GM10248 (cell line): Measurements from ENCODE around the gene REP15.

Experiments
- CTCF ChIA-PET: fragments of 300-600 bp; sonication (Branson Sonifier 250); formaldehyde crosslinking; extraction: SDS; loops from one replicate; lab custom pipeline; 2021; ENCODE audit warnings: antibody characterized with exemption; lab: Yijun Ruan, JAX
- POLR2A ChIA-PET: fragments of 350-650 bp; sonication (Branson Sonifier 250); formaldehyde crosslinking; extraction: SDS; loops from one replicate; lab custom pipeline; 2020; ENCODE audit warnings: antibody characterized with exemption; lab: Yijun Ruan, JAX
- DNase-seq: peaks from one replicate; pipeline ENCODE4 v3.0.0; 2012; ENCODE audit errors: extremely low spot score
- TF ChIP-seq, protein P1 (sequence below): IDR thresholded peaks from 2 replicates; pipeline ENCODE4 v1.5.1; 2012; ENCODE audit warnings: mild to moderate bottlenecking, low read depth; ENCODE audit errors: extremely low read depth, missing control alignments, control extremely low read depth

REP15 gene

DNA sequence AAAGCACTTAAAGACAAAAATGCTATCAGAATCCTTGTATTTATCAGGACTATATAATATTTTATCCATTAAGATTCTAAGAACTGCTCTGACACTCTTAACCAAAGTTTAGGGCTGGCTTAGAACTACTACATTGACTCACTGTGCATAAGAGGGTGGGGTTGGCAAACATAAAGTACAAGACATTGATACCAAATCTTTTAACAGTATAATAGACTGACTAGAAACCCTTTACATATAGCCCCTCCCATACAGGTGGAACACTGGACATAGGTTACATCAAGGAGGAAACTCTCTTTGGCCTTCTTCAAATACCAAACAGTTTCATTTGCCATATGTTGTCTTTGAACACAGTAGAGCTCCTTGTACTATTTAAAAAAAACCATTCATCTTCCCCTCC, 15.6 kb upstream of the REP15 start:
- CTCF ChIA-PET = interaction anchor here (1.2 kb wide), 1 partner anchor 296 kb away, joined by 3 read pairs; no protein-coding TSS in a partner anchor
- DNase-seq = no peak
- POLR2A ChIA-PET = no interaction called here
- TF ChIP-seq, protein P1, sequence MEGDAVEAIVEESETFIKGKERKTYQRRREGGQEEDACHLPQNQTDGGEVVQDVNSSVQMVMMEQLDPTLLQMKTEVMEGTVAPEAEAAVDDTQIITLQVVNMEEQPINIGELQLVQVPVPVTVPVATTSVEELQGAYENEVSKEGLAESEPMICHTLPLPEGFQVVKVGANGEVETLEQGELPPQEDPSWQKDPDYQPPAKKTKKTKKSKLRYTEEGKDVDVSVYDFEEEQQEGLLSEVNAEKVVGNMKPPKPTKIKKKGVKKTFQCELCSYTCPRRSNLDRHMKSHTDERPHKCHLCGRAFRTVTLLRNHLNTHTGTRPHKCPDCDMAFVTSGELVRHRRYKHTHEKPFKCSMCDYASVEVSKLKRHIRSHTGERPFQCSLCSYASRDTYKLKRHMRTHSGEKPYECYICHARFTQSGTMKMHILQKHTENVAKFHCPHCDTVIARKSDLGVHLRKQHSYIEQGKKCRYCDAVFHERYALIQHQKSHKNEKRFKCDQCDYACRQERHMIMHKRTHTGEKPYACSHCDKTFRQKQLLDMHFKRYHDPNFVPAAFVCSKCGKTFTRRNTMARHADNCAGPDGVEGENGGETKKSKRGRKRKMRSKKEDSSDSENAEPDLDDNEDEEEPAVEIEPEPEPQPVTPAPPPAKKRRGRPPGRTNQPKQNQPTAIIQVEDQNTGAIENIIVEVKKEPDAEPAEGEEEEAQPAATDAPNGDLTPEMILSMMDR = no peak

DNA sequence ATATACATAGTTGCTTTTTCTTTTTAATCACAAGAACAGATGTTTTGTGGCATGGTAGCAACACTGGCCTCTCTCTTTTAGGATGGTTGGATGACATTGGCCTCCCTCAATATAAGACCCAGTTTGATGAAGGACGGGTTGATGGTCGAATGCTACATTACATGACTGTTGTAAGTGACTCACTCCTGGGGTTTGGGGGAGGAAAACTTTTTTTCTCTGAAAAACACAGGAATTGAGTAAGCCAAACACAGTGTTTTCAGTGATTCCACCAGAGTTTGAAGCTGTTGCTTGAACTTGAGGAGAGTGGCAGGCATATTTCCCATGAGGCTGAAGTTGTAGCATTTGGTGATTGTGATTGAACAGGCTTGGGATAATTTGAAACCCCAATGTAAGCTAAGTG, 13.7 kb upstream of the REP15 start:
- POLR2A ChIA-PET = no interaction called here
- DNase-seq = no peak

DNA sequence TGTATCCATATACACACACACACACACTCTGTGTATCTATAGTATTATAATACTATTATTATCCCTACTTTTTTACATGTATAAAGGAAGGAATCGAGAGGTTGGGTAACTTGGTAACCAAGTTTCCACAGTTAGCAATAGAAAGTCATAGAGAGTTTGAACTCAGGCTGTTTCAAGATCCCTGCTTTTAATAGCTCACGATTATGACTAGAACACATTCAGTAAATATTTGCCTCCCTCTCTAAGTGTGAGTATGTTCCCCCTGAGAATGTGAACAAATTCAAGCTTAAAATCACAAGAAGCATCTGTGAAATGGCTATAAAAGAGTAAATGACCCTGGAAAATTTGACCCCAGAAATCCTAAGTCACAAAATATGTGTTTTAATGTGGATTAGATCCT, 11.0 kb upstream of the REP15 start:
- POLR2A ChIA-PET = no interaction called here
- CTCF ChIA-PET = interaction anchor here (0.6 kb wide), 1 partner anchor 22 kb away, joined by 3 read pairs; no protein-coding TSS in a partner anchor
- no peak for DNase-seq
- TF ChIP-seq, protein P1 = no peak

More for the DNA sequence above, 13.7 kb upstream of the REP15 start:
- CTCF ChIA-PET = interaction anchor here (1.9 kb wide), 1 partner anchor 9 kb away, joined by 3 read pairs; no protein-coding TSS in a partner anchor
- TF ChIP-seq, protein P1 = no peak

DNA sequence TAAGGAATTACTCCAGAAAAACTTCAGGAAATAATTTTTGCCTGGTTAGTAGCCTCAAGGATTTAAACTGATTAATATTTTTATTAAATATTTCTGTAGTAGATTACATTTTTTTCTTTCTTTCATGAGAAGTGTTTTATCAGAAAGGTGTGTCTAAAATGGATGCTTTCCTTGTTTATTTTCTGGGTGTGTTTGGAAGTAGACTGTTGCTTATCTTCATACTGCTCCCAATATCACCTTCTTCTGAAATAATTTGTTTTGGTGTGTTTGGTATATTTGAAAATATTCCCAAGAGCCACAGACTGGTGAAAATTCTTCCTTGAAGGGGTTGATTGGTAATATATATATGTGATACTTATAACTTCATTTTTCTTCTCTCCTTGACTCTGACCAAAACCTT, 10.1 kb upstream of the REP15 start:
- CTCF ChIA-PET = no interaction called here
- no peak for DNase-seq
- POLR2A ChIA-PET = no interaction called here

DNA sequence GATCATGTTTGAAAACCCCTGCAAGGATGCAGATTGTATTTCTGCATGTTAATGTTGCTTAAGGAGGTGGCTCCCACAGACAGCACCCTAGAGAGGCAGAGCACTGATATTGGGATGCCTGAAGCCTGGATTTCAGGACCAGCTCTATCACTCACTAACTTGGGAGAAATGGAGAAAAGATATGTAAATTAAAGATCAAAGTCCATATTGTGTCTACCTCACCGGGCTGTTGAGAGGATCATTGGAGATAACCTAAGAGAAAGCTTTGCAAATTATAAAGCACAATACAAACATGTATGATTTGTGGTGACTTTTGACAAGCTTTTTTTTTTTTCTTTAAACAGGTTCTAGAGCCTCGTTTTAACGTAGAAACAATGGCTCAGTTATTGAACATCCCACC, 7.6 kb upstream of the REP15 start:
- TF ChIP-seq, protein P1 = no peak
- ChIA-PET POLR2A (no interaction called here), CTCF (interaction anchor here (0.8 to 1.6 kb wide), 4 partner anchors 13 to 20 kb away, joined by 3 to 4 read pairs (median 3); no protein-coding TSS in a partner anchor)
- no peak for DNase-seq

More for the DNA sequence above, 10.1 kb upstream of the REP15 start:
- TF ChIP-seq, protein P1 = no peak

DNA sequence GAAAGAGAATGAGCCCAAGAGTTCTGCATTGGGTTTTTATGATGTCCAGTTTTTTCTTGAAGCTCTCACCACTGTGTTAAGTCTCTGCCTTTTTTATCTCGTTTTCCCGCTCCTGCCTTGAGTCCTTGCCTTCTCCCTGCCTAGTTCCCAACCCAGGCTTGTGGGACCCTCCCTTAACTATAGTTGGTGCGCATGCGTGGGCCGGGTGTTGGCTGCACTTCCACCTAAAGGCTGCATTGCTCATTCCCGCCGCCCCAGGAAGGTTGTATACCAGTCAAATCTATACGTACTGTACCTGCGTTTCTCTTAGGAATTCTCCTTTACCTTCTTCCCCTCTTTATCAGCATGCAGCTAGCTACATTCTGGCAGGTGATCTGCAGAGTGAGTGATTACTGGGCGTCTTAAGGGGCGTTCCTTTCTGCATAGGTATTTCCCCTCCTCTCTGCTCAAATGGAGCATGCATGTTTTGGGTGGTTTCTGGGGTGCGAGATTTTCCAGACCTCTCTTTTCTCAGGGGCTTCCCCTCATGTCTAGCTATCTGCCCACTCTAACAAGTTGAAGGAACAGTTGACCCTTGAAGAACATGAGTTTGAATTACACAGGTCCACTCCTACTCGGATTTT, 6.6 kb upstream of the REP15 start:
- CTCF ChIA-PET = interaction anchor here (0.8 to 1.6 kb wide), 5 partner anchors 9 to 265 kb away, joined by 3 to 4 read pairs (median 3); no protein-coding TSS in a partner anchor
- POLR2A ChIA-PET = no interaction called here
- DNase-seq = no peak
- TF ChIP-seq, protein P1 = no peak
